ENCODE results near the gene ZNF584.
A peak's percentile ranks its signal among the peaks of the same experiment; 100 is the strongest.

The ZNF584 gene

GRCh38 chr19:58386576-58387337 lies 21.7 kb upstream of the ZNF584 start, which contains the start of gene RPS5:
TSS of gene RPS5 (plus strand) at chr19:58387269. CDS start at chr19:58388138, 869 bp downstream.
- DNase-seq: peak; percentile 92 to 98 (median 98)

- DNase-seq: no peak
Measured at GRCh38 chr19:58387338-58388174, 20.9 kb upstream of the ZNF584 start.

GRCh38 chr19:58388175-58388526 lies 20.3 kb upstream of the ZNF584 start:
- DNase-seq: no peak

- peak in 1 of 3 experiments; percentile 29 for DNase-seq
Measured at GRCh38 chr19:58392945-58393724, 15.3 kb upstream of the ZNF584 start.

- DNase-seq: no peak
Measured at GRCh38 chr19:58393725-58394033, 14.8 kb upstream of the ZNF584 start.

GRCh38 chr19:58394821-58395219 lies 13.6 kb upstream of the ZNF584 start:
- no peak for DNase-seq

DNA sequence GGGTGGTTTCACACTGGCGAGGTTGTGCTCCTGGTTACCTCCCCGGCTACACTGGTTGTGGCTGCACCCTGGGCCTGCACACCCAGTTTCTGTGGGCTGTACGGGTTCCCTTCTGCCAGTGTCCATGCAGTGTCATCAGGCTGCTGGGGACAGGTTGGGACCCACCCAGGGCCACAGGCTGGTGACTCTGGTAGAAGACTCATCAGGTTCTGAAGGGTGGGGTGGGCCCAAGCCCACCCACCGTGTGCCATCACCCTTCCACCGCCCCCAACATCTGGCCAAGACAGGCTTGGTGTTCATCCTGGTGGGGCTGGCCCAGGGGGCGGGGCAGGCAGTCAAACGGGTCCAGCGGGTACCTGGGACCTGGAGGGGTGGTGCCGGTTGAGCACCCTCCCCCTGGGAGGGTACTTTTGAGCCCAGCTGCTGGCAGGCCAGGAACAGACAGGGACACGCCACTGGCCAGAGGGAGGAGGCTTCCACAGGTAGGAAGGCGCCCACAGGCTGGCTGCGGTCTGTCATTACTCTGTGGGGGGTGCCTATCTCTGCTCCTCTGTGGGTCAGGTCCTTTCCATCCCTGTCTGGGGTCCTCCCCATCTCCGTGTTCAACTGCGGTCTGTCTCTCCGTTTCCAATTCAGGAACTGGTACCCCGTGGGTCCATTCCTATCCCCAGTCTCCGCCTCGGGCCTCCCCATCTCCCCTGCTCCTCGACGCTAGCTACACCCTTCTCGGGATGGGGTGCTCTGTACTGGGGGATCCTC lies 13.1 kb upstream of the ZNF584 start, which contains the start of gene RNF225:
Gene RNF225, plus strand, starts transcription at position 437 of the 759 bp plus-strand sequence. CDS start 434 bp downstream, outside the sequence.
- DNase-seq: no peak

GRCh38 chr19:58395979-58396627 lies 12.3 kb upstream of the ZNF584 start:
- no peak for DNase-seq

DNA sequence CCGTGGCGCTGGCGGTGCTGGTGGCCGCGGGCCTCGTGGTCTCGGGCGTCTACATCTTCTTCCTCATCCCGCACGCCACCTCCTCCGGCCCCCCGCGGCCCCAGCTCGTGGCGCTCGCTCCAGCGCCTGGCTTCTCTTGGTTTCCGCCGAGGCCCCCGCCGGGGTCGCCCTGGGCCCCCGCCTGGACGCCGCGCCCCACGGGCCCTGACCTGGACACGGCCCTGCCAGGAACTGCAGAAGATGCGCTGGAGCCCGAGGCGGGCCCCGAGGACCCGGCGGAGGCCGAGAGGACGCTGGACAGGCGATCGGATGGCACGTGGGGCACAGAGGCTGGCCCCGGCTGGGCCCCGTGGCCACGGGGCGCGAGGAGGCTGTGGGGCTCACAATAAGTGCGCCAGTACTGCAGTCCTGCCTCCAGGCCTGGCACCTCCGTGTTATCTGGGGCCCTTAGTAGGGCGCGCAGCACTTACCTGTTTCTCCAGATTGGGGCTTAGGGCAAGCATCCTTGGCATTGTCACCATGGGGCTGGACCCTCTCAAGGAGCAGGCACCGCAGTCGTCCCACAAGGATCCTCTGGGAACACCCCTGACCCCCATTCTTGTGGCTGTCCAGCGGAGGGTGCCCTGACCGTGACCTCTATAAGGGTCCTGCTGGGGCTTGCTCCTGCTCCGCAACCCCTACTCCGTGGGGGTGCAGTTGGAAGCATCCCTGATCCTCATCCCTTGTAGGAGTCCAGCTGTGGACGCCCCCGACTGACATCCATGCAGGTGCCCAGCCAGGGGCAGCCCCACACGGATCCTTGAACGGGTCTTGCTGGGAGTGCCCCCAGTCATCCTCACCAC lies 11.5 kb upstream of the ZNF584 start:
- DNase-seq: no peak

- DNase-seq: no peak
Measured at GRCh38 chr19:58397533-58398037, 10.9 kb upstream of the ZNF584 start.

GRCh38 chr19:58398087-58398486 lies 10.4 kb upstream of the ZNF584 start:
- DNase-seq: no peak

- DNase-seq: no peak
Measured at GRCh38 chr19:58398545-58398944, 9.9 kb upstream of the ZNF584 start.

DNA sequence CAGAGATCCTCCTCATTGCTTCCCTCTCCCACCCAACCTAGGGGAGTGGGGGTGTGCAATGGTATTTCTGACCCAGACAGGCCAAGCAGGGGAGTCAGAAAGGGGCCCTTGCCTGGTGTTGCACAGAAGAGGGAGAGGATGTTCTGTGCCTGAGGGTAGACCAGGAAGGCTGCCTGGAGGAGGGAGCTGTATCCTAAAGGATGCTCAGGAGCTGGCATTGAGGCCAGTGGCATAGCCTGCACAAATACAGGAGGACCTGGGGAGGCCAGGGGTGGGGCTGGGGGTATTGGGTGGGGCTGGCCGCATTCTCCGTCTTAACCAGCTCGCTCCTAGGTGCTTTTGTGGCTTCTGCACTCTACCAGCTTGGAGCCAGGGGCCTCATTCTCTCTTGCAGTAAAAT lies 8.5 kb upstream of the ZNF584 start:
- DNase-seq: no peak

DNA sequence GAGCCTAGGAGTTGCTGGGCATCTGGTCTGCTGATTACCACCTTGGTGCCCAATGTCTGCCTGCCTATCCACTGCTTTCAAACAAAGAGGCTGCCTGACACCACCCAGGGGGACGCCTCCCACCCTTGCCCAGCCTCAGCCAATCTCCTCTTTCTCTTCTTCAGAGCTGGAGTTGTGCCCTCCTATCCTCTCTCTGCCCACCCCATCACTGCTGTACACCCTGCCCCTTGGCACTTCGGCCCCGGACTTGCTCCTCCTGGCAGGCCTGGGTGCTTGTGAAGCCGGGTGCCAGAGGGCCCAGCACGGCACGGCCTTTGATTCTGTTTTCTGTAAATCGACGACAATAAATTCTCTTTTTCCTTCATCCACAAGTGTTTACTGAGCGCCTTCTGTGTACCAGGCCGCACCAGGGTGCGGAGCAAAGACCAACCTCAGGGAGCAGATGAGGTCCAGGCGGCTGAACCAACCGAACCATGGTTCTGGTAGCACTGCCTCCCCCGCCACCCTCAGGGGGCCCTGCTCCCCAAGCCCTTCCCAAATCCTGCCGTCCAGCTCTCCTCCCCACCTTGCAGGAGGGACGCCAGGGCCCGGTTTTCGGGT lies 8.0 kb upstream of the ZNF584 start:
- peak in 2 of 3 experiments; percentile 69 to 83 for DNase-seq

- DNase-seq: peak; percentile 99 to 100 (median 99)
Measured at GRCh38 chr19:58400916-58401839, 7.3 kb upstream of the ZNF584 start.

GRCh38 chr19:58401840-58402421 lies 6.5 kb upstream of the ZNF584 start:
- DNase-seq: no peak

DNA sequence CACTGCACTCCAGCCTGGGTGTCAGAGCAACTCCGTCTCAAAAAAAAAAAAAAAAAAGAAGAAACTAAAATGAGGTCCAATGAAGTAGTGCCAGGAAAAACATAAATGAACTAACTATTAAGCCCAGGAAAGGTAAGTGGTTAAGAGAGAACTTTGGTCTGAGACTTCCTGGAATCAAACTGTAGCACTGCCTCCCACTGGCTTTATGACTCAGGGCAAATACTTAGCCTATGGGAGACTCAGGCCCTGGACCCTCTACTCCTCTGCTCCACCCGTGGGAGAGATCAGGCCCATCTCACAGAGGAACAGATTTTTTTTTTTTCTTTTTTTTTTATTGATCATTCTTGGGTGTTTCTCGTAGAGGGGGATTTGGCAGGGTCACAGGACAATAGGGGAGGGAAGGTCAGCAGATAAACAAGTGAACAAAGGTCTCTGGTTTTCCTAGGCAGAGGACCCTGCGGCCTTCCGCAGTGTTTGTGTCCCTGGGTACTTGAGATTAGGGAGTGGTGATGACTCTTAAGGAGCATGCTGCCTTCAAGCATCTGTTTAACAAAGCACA lies 4.5 kb upstream of the ZNF584 start:
- DNase-seq: peak in 1 of 3 experiments; percentile 35

Measured in NCI-H1417 (cell line).